Esophagus squamous epithelium (tissue), 5 donors: ENCODE measurements around the gene PTPRD. TPM values are rescaled to one million over a fixed set of nuclear protein-coding genes. Genes with fewer than 3 reads are reported as not detected.

Experiments
- DNase-seq: peaks from one replicate; lab custom pipeline; 2025; lab: John Stamatoyannopoulos, UW
- H3K27ac ChIP-seq, 4 donors: fragments of 200-600 bp; sonication (generic); one replicate each; pipeline ENCODE4 v1.5.1; 2016 to 2019; ENCODE audit warnings: mild to moderate bottlenecking in 1 of 4
- H3K27me3 ChIP-seq, 4 donors: fragments of 200-600 bp; sonication (generic); 1 replicate in 3 of 4; 2 replicates in 1 of 4; pipeline versions ENCODE4 v1.5.1 to v1.6.0; 2017 to 2021; ENCODE audit warnings: antibody characterized with exemption in 1 of 4
- H3K36me3 ChIP-seq, 3 donors: fragments of 200-600 bp; sonication (generic); one replicate each; pipeline ENCODE4 v1.5.1; 2016 to 2019
- H3K4me1 ChIP-seq, 3 donors: fragments of 200-600 bp; sonication (generic); one replicate each; pipeline ENCODE4 v1.5.1; 2017 to 2019
- H3K4me3 ChIP-seq, 4 donors: fragments of 200-600 bp; sonication (generic); 1 replicate in 3 of 4; 2 replicates in 1 of 4; pipeline ENCODE4 v1.5.1; 2016 to 2019; ENCODE audit warnings: mild to moderate bottlenecking in 2 of 4, moderate library complexity in 1 of 4
- H3K9me3 ChIP-seq, 3 donors: fragments of 200-600 bp; sonication (generic); one replicate each; pipeline ENCODE4 v1.5.1; 2016 to 2019
- CTCF ChIP-seq, 6 experiments: fragments of 450-650 bp in 4 of 6; fragments of 200-600 bp in 2 of 6; sonication (generic) in 2 of 6; IDR thresholded peaks; one replicate each; pipeline ENCODE4 v1.5.1; 2016 to 2019; ENCODE audit warnings: antibody characterized with exemption in 6 of 6, mild to moderate bottlenecking in 4 of 6, moderate library complexity in 4 of 6
- POLR2A ChIP-seq, 4 donors: fragments of 450-650 bp; IDR thresholded peaks; one replicate each; pipeline ENCODE4 v1.6.1; 2017; ENCODE audit warnings: antibody characterized with exemption in 4 of 4, mild to moderate bottlenecking in 4 of 4, moderate library complexity in 3 of 4
- WGBS, 2 donors: methylation state at CpG; one replicate each; pipeline ENCODE4 v1.1.5; 2018; 5-methylcytosine and 5-hydroxymethylcytosine counted together
- intact Hi-C: fragments of 100-400 bp; cut with DNase I; formaldehyde crosslinking; loops from one replicate; pipeline ENCODE4 v1.15.0; 2022
- total RNA-seq, 4 donors: library from RNA; depleted of rRNA; stranded (reverse); fragments of >200 nt; gene quantifications; one replicate each; pipeline ENCODE4 v1.1.0, GENCODE V29; 2016
- donor health status: DM: yes; HTN: yes; CAD: no.

PTPRD gene
- total RNA-seq, 4 donors from 2014 or later = 0.23 to 16.3 (median 6.6) TPM

- H3K27me3 ChIP-seq = no peaks in the 10 kb centered on the region
- no peak overlapping the region for H3K4me3 ChIP-seq
- intact Hi-C loops = no loop called here
- H3K36me3 ChIP-seq = no peaks in the 10 kb centered on the region
- H3K4me1 ChIP-seq = peaks cover 0 to 16% (median 0%) of the 10 kb centered on the region in 3 donors
- no peaks in the 10 kb centered on the region for H3K9me3 ChIP-seq
- TF ChIP-seq POLR2A (IDR thresholded peaks at IDR 0.05) (no peak), CTCF (IDR thresholded peaks at IDR 0.05) (no peak)
- H3K27ac ChIP-seq = no peak overlapping the region
- DNase-seq = no peak
- WGBS, 2 donors = 96 to 98% methylated on average over 5 of the region's 5 CpGs
Observed at GRCh38 chr9:8782237-8782636, 1830.6 kb downstream of the PTPRD start.

DNA sequence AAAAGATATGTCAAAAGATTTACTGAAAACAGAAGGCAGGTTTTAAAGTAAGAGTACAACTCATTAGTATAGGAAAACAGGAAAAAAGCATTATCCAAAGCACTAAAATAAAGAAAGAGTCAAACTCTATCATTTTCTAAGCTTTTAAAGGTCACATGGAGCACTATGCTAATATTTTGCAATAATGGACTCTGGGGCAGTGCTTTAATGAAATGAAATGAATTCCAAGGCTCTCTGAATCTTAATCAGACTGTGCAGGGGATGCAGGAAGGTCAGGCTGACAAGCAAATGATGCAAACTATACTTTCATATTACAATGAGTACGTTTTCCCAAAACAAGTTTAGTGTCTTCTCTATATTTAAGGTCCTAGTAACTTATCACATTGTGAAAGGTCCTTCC is 1831.3 kb downstream of the PTPRD start:
- Histone ChIP-seq H3K36me3 (no peaks in the 10 kb centered on the region), H3K27me3 (no peaks in the 10 kb centered on the region), H3K4me1 (peaks cover 0 to 16% (median 0%) of the 10 kb centered on the region in 3 donors), H3K4me3 (no peak overlapping the region), H3K27ac (no peak overlapping the region), H3K9me3 (no peaks in the 10 kb centered on the region)
- no peak for DNase-seq
- 50 to 67% methylated on average over 1 of the region's 1 CpG for WGBS, 2 donors
- no peak for TF ChIP-seq POLR2A (IDR thresholded peaks at IDR 0.05)
- TF ChIP-seq CTCF (IDR thresholded peaks at IDR 0.05) = no peak
- intact Hi-C loops = no loop called here

DNA sequence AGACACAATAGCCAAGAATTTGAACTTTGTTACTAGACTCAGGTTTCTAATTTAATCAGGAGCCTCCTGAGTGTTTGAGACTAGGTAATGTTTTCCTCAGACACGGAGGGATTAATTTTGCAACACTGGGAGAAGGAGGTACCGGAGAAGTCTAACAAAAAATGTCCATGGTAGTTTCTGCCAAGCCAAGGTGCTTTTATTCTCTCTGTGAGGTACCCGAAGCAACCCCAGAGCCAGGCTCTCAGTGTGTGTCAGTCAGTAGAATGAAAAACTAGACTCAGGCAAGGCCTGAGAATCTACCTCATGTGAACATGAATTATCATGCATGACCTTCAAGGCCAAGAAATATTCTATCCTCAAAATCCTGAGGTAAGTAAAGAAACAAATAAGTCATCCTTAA is 1832.4 kb downstream of the PTPRD start:
- H3K27me3 ChIP-seq = no peaks in the 10 kb centered on the region
- H3K4me1 ChIP-seq = peaks cover 0 to 16% (median 0%) of the 10 kb centered on the region in 3 donors
- no peak overlapping the region for H3K27ac ChIP-seq
- WGBS, 2 donors = 72 to 89% methylated on average over 3 of the region's 3 CpGs
- H3K36me3 ChIP-seq = no peaks in the 10 kb centered on the region
- DNase-seq = no peak
- intact Hi-C loops = no loop called here
- H3K9me3 ChIP-seq = no peaks in the 10 kb centered on the region
- TF ChIP-seq POLR2A (IDR thresholded peaks at IDR 0.05) = no peak
- no peak for TF ChIP-seq CTCF (IDR thresholded peaks at IDR 0.05)
- H3K4me3 ChIP-seq = no peak overlapping the region

GRCh38 chr9:8779478-8779877 is 1833.3 kb downstream of the PTPRD start:
- H3K36me3 ChIP-seq = no peaks in the 10 kb centered on the region
- no peak overlapping the region for H3K27ac ChIP-seq
- H3K9me3 ChIP-seq = no peaks in the 10 kb centered on the region
- WGBS, 2 donors = 56 to 79% methylated on average over 4 of the region's 4 CpGs
- TF ChIP-seq CTCF (IDR thresholded peaks at IDR 0.05) (no peak), POLR2A (IDR thresholded peaks at IDR 0.05) (no peak)
- H3K4me3 ChIP-seq = no peak overlapping the region
- no peak for DNase-seq
- H3K27me3 ChIP-seq = no peaks in the 10 kb centered on the region
- H3K4me1 ChIP-seq = peaks cover 0 to 9% (median 0%) of the 10 kb centered on the region in 3 donors
- intact Hi-C loops = no loop called here

DNA sequence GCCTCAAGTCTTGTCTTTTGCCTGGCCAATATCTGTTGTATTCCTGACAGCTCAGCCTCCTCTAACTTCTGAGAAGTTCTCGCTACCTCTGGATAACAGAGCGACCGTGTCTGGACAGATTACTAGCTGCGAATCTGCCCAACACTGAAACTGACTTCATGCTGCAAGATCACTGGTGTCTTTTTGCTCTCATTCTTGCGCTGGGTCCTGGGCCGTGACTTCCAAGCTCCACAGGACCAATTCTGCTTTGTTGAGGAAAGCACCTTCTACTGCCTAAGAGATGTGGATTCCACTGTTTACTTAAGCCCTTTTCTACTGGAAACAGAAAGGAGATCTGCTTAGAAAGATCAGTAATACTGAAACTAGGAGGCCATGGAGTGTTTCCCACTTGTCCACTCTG is 1834.4 kb downstream of the PTPRD start:
- TF ChIP-seq CTCF (IDR thresholded peaks at IDR 0.05) (no peak), POLR2A (IDR thresholded peaks at IDR 0.05) (no peak)
- no peak for DNase-seq
- Histone ChIP-seq H3K27ac (no peak overlapping the region), H3K9me3 (no peaks in the 10 kb centered on the region), H3K36me3 (no peaks in the 10 kb centered on the region), H3K27me3 (no peaks in the 10 kb centered on the region), H3K4me3 (no peak overlapping the region), H3K4me1 (no peaks in the 10 kb centered on the region)
- 94 to 98% methylated on average over 6 of the region's 6 CpGs for WGBS, 2 donors
- intact Hi-C loops = no loop called here
